ENCODE results near the gene VPS4B. TPM values are rescaled to one million over a fixed set of nuclear protein-coding genes. Genes with fewer than 3 reads are reported as not detected.
"Not testable (repeated sequence)": the region's sequence is repeated elsewhere in the genome, so short reads cannot be mapped to it uniquely, and the experiment has no call there.

Gene VPS4B
- total and polyA plus RNA-seq, 12 donors = 6.1 to 39.6 (median 21.4) TPM

GRCh38 chr18:63366213-63367052 lies 55.8 kb downstream of the VPS4B start:
- Histone ChIP-seq H3K27ac (peak overlapping the region; percentile 94 to 99 (median 98)), H3K4me1 (peaks cover 3 to 36% (median 13%) of the 10 kb centered on the region in 9 donors), H3K9me3 (peaks cover 0 to 5% (median 0%) of the 10 kb centered on the region in 11 donors), H3K4me3 (peak overlapping the region; percentile 81 to 97 (median 90)), H3K36me3 (peaks cover 0 to 16% (median 12%) of the 10 kb centered on the region in 9 donors), H3K27me3 (no peaks in the 10 kb centered on the region)
- DNase-seq (peak; percentile 23 to 29), ATAC-seq (peak in 3 of 8 donors; percentile 3 to 40 (median 10))
- no peak for TF ChIP-seq CTCF (IDR thresholded peaks at IDR 0.05)
- intact Hi-C loops (cut with DNase I) = loop anchor here in 7 of 10 donors (1.0 to 10.0 kb wide), 6 partner anchors 36 to 652 kb away; partner anchors contain the start of genes VPS4B (in 7 of the 7) and PHLPP1 (in 1 of the 7)
- 1% methylated on average over 57 to 65 of the region's 65 CpGs for whole genome bisulfite sequencing, 2 donors

GRCh38 chr18:63365876-63366212 lies 56.4 kb downstream of the VPS4B start:
- H3K4me3 ChIP-seq = peak overlapping the region; percentile 81 to 97 (median 90)
- peaks cover 0 to 22% (median 16%) of the 10 kb centered on the region in 9 donors for H3K36me3 ChIP-seq
- 1 to 2% methylated on average over 12 of the region's 12 CpGs for WGBS, 2 donors
- H3K27ac ChIP-seq = peak overlapping the region in 9 of 10 donors; percentile 94 to 99 (median 98)
- ATAC-seq = no peak
- peaks cover 3 to 36% (median 13%) of the 10 kb centered on the region in 9 donors for H3K4me1 ChIP-seq
- no peaks in the 10 kb centered on the region for H3K27me3 ChIP-seq
- intact Hi-C loops (cut with DNase I) = loop anchor here in 7 of 10 donors (2.0 to 10.0 kb wide), 5 partner anchors 36 to 651 kb away; partner anchors contain the start of genes VPS4B (in 5 of the 7) and PHLPP1 (in 1 of the 7)
- peaks cover 0 to 5% (median 0%) of the 10 kb centered on the region in 11 donors for H3K9me3 ChIP-seq
- no peak for DNase-seq
- TF ChIP-seq CTCF (IDR thresholded peaks at IDR 0.05) = no peak

- intact Hi-C loops (cut with DNase I) = loop anchor here in 2 of 10 donors (10.0 kb wide), 2 partner anchors 61 to 649 kb away; partner anchors contain the start of genes PHLPP1 (in 1 of the 2) and VPS4B (in 1 of the 2)
- WGBS, 2 donors = 54 to 68% methylated on average over 2 of the region's 2 CpGs
These were observed 58.3 kb downstream of the VPS4B start for GRCh38 chr18:63363951-63364350.

GRCh38 chr18:63363420-63363819 lies 58.9 kb downstream of the VPS4B start:
- no CpG with 5 or more reads among the region's 2 CpGs for WGBS, 2 donors
- peaks cover 3 to 33% (median 13%) of the 10 kb centered on the region in 9 donors for H3K4me1 ChIP-seq
- not testable (repeated sequence) for H3K27ac ChIP-seq, DNase-seq, H3K9me3 ChIP-seq, H3K4me3 ChIP-seq, H3K27me3 ChIP-seq, ATAC-seq
- intact Hi-C loops (cut with DNase I) = loop anchor here in 2 of 10 donors (10.0 kb wide), 2 partner anchors 61 to 649 kb away; partner anchors contain the start of genes PHLPP1 (in 1 of the 2) and VPS4B (in 1 of the 2)
- H3K36me3 ChIP-seq = peaks cover 0 to 46% (median 25%) of the 10 kb centered on the region in 9 donors

More at GRCh38 chr18:63363951-63364350, 58.3 kb downstream of the VPS4B start:
- Histone ChIP-seq H3K36me3 (peaks cover 0 to 40% (median 24%) of the 10 kb centered on the region in 9 donors), H3K27ac (no peak overlapping the region), H3K27me3 (no peaks in the 10 kb centered on the region), H3K4me1 (peaks cover 3 to 36% (median 13%) of the 10 kb centered on the region in 9 donors), H3K9me3 (no peaks in the 10 kb centered on the region), H3K4me3 (no peak overlapping the region)
- ATAC-seq (no peak), DNase-seq (no peak)
- no peak for TF ChIP-seq CTCF (IDR thresholded peaks at IDR 0.05)
